GF-D8 (cell line): ENCODE results near the gene TIGD2.
"Not testable (repeated sequence)": the region's sequence is repeated elsewhere in the genome, so short reads cannot be mapped to it uniquely, and the experiment has no call there.

Experiments used
- DNase-seq: peaks from one replicate; lab custom pipeline; 2025; lab: John Stamatoyannopoulos, UW

Gene TIGD2

DNA sequence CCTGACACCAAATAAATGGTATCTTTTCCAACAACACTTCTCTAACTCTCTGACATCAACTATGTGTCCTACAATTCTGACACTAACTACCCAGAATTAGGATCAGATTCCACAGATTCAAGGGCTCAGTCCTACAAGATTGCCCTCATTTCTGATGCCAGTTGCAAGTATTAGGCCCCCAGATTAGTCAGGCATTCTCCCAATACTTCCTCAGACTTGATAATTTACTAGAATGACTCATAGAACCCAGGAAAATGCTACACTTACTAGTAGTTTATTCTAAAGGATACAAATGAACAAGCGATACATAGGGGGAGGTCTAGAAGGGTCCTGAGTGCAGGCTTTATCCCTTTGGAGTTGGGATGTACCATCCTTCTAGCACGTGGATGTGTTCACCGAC lies 8.5 kb downstream of the TIGD2 start:
- no peak for DNase-seq

DNA sequence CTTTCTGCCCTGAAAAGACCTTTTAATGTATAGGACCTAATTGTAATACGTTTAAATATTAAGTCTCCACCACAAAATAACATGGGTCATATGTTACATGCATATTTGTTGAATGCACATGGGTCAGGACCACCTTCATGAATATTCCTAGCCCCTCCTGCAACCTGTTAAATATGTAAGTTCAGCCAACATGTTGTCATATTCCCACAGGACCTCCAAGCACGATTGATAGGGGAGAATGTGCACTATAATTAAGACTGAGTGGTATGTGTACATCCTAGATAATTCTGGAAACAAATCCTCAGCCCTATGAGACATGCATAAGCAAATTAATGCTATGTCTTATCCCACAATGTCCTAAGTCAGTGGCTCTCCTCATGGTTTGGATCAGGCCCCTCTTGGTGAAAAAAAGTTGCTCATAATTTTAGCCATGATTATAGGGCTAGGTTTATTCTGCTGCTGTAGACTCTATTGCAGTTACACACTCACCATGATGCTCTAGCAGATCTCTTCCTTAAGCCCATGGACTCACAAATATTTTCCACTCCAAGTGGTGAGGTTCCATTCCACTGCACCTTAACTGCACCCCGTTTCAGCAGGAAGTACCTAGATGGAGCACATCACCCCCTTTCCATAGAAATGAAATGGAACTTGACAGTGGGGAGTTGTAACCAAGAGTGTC lies 10.2 kb downstream of the TIGD2 start:
- DNase-seq, result no peak

DNA sequence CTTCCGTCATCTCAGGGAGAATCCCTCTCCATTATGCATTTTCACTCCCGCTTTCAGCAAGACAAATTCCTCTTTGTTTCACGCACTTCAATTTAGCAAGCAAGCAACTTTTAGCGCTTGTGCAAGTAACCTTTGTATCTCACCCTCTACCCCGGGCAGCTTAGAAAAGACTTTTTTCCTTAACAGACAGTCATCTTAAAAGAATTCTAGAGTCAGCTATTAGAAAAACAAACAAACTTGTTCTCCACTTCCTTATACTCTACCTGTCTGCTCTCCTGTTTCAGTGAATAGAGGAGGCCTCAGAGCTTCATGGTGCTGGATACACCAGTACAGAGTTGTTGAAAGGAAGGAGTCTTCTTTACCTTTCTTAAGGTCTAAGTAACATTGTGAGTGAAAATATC lies 12.1 kb downstream of the TIGD2 start:
- DNase-seq, result no peak

DNA sequence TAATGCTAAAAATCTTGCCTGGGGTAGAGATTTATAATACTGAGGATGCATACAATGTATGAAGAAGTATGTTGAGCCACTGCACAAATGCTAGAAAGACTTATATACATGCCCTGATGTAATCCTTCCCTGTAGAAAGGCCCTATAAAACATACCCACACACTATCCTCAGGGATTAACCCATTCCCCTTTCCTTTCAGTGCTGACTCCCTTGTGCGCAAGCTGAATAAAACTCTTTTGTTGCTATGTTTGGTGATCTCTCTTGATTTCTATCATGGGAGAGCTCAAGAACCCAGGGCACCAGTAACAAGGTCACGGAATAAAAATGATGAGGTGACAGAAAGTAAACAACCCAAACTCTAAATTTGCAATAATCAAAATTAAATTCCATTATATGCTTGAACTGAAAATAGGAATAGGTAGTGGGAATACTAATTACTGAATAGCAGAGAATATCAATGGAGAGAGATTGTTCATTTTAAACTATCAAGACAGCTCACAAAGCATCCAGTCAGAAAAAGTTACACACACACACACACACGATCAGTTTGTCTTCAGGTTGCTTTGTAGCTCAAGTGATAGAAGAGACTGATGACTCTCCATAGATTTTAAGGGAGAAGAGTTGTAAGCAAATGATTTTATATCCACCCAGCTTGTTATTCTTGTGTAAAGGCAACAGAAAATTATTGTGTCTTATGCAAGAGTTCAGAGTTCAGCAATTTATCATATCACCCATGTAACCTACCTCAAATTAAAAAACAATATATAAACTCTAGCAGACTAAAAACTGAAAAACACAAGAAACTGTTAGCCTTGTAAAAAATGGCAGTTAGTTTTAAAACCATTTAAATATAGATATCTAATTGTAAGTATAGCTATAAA lies 14.8 kb downstream of the TIGD2 start:
- no peak for DNase-seq

DNA sequence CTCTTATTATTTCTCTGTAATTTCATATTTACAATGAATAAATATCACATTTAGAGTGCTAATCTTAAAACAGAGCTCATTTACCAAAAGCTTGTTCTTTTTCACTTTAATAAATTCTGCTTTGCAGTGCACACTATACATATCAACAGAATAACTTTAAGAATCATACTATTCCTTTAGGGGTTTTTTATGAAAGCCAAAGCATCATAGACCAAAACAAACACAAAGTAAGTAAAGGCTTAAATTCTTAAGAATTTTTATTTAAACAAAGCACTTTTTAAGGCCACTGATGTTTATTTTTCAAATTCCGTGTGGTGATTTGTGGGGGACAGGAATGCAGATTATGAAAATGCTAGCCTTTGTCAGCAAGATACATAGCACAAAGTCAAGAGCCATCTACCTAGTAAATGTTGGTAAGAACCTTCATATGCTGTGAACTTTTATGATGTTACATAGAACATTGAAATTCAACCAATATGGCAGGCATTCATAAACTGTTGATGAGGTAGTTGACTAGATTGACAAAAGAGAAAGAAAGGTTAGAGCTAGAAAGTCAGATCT lies 17.8 kb downstream of the TIGD2 start:
- no peak for DNase-seq

DNA sequence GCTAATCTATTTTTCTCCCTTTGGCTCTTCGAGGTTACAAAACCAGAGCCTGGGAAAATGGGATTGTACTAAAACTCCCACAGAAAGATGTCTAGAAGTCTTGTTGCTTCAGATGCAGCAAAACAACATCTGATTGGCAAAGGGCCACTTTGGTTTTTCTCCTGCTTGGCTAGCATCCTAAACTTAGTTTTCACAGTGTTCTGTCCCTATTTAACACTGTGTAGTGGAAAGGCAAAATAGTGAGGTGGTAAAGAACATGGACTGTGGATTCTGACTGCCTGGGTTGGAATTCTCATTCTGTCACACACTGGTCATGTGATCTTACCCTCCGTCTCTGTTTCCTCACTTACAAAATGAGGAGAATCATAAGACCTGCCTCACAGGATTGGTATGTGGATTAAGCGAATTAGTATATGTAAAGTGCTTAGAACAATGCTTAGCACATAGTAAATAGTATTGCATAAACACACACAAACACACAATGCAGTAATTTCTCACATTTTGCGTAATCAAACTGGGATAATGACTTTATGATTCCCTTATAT lies 23.5 kb downstream of the TIGD2 start:
- DNase-seq, result no peak

DNA sequence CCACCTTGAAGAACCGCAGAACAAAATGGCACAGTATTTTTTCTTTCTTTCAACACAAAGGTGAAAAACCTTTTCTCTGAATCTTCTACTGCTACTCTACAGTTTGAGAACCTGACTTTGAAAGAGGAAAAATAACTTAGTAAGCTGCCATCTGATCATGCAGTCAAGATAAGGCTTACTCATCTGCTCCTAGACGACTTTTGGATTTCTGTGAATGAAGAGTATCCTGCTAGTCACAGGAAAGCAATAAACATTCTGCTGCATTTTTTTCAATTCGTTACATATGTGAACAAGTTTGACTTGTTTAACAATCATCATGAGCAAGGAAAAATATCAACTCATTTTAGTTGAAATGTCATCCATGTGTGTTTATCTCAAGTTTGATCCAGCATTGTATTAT lies 25.2 kb downstream of the TIGD2 start:
- DNase-seq, result no peak

DNA sequence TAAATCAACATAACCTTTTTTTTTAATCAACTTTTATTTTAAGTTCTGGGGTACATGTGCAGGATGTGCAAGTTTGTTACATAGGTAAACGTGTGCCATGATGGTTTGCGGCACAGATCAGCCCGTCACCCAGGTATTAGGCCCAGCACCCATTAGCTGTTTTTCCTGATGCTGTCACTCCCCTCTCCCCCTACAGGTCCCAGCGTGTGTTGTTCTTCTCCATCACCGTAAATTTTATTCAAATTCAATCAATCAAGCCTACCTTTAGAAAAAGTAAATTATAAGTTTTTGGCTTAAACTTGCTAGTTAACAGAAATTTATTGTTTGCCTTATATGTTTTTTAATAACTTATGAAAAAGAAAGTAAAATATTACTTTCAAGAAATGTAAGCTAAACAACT lies 25.9 kb downstream of the TIGD2 start:
- no peak for DNase-seq

DNA sequence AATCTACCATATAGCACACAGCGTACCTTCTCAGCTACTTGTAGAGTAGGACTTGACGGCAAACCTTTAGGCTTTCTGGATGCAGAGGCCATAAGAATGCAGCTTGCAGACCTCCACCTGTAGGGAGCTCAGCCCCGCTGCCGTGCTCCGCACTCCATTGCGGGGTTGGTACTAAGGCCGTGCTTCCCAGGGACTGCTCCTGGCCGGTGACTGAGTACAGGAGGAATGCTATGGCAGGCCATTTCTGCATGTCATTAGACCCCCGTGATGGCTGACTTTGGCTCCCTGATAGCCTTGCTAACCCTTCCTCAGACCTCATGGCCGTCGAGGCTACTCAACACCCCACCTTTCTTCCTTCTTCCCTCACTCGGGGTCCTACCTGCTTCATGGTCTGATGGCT lies 26.4 kb downstream of the TIGD2 start:
- DNase-seq, result no peak

DNA sequence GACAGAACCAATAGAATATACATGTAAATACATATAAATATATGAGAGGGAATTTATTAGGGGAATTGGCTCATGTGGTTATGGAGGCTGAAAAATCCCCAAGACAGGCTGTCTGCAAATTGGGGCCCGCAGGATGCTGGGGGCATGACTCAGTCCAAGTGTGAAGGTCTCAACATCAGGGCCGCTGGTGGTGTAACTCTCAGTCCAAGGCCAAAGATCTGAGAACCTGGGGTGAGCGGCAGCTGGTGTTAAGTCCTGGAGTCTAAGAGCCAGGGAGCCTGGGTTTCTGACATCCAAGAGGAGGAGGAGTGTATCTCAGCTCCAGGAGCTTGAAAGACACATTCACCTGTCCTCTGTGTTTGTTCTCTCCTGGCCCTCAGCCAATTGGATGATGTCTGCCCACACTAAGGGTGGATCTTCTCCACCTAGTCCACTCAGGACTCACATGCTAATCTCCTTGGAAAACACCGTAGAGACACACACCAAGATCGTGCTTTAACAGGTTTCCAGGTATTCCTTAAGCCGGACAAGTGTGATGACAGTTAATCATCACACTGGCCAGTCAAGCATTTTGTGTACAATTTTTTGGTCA lies 28.9 kb downstream of the TIGD2 start:
- DNase-seq, result no peak

DNA sequence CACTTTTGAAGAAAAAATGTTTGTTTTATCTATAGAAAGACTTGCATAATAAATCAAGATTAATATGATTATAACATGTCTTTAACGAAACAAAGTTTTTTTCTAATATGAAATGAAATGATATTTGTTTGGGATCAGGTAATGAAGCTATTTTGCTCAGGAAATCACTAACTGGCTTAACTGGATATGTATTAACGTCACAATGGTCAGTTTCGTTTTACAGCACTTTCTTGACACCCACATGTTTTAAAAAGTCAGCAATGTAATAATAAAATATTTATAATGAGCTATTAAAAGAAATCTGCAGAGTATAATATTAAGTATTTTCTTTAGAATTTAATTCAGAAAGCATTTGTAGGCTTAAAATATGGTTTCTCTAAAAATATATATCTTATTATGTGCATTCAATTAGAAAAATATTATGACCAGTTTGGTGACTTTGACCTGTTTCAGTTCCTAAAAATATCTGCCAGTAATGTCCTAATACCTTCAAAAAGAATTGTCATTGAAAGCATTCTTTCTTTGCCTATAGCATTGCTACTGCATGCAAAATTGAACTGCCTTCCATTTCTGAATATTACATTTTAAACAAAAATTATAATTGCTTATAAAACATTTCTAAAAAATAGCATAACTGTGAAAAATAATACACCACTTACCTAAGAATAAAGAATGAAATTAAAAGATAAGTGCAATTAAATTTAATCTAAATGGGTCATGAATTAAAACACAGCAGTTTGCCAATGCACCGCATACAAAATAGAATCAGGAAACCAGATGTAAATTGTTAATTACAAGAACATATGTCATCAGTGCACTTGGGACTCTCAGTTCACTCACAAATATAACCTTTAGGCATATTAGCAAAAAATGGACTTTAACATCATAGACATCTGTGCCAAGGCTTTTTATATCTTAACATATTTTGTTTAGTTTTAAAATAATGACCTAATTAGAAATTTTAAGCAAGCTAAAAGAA lies 31.6 kb downstream of the TIGD2 start:
- no peak for DNase-seq

DNA sequence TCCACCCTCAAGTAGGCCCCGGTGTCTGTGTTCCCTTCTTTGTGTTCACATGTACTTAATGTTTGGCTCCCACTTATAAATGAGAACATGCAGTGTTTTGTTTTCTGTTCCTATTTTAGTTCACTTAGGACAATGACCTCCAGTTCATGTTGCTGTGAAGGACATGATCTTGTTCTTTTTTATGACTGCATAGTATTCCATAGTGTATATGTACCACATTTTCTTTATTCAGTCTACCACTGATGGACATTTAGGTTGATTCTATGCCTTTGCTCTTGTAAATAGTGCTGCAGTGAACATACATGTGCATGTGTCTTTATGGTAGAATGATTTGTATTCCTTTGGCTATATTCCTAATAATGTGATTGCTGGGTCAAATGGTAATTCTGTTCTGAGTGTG lies 33.3 kb downstream of the TIGD2 start:
- not testable (repeated sequence) for DNase-seq

DNA sequence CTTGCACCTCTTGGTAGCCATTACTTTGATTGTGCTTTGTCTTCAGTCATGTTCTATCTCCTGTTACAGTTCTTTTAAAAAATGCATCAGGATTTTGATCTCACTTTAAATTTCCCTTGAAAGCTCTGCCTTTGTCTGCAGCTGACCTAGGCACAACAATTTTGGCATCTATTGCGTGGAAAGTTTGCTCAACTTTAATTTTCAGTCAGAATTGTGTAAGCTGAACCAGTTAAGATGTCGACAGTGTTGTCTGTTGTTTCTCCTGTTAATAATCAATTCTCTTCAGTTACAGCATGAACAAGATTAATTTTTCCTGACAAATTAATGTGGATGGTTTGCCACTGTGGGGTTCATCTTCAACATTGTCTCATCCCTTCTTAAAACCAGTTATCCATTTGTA lies 34.9 kb downstream of the TIGD2 start:
- no peak for DNase-seq

DNA sequence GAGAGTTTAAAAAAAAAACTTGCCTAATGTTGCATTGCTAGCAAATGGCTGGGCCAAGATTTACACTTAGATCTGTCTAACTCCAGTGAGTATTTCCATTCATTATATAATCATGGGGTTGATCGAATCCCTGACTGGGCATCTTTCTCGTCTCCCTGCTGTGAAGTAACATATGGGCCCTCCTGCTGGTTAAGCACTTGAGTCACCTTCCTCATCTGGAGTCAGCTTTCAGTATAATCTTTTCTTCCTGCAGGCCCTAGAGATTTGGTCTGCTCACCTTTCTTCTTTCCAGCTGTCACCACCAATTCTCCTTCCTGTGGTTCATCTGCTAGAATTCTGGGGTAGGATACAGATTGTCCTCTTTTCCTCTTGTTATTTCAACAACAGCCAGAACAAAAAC lies 41.6 kb downstream of the TIGD2 start:
- no peak for DNase-seq

DNA sequence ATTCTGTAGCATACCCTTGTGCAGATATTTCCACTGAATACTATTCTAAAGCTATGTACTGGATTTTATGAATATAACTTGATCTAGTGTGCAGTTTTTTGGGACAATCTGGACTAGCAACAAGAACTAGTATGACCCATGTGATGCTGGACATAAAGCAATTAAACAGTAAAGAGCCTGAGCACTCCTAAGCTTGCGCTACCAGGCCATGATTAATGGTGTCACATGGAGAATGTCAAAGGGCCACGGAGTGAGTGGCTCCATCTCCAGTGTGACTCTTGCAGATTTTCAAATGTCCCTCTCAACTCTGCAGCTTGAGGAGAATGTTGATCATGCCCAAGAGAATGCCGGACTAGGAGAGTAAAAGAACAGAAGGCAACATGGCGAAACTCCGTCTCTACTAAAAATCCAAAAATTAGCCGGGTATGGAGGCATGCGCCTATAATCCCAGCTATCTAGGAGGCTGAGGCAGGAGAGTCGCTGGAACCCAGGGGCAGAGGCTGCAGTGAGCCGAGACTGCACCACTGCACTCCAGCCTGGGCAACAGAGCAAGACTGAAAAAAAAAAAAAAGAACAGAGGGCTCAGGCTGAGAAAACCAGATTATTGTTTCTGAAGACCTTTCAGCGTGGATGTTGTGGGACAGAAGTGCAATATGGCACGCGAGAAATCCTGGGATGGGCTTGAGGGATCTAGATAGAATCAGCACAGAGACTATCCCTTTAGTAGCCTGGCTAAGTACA lies 45.0 kb downstream of the TIGD2 start:
- no peak for DNase-seq

DNA sequence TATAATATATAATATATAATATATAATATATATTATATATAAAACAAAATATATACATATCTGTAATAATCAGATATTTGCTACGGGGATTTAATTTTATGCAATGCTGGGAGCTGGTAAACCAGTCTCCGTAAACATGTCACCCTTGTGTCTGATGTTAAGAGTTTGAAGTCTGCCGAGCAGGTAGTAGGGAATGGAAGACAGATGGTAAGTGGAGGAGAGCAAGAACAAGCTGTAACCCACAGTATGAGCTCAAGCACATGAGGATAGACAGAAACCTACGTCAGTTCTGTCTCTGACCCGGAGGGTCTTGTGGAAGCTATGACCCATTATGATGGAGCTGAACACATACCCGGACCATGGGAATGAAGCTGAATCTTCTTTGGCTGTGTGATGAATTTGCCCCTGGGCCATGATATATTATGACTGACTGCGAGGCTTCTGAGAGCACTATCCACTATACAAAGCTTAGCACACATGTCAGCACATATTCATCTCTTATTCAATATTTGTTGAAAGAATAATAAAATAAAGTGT lies 46.2 kb downstream of the TIGD2 start:
- no peak for DNase-seq

DNA sequence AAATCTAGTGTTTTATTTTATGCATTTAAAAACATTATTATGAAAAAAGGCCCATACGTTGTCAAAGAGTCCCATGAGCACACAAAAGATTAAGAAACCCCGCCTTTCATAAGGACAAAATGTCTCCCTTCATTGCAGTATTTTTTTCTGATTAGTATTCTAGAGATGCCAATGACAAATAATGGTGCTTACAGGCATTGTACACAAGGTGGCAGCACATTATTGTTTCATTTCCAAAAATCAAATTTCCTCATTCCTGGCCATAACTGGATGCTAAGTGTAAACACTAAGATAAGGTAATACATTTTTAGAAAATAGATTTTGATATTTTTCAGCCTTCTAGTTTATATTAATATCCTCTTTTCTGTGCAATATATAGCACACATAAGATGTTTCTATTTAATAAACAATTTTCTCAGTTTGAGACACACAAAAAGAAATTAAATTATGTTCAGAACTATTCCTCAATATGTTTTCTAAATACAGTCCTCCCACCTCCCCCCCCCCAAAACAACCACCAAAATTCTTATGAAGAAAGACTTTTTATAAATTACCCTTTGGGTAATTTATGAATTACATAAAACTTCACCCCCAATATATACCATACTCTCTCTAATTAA lies 47.7 kb downstream of the TIGD2 start:
- DNase-seq, result no peak

DNA sequence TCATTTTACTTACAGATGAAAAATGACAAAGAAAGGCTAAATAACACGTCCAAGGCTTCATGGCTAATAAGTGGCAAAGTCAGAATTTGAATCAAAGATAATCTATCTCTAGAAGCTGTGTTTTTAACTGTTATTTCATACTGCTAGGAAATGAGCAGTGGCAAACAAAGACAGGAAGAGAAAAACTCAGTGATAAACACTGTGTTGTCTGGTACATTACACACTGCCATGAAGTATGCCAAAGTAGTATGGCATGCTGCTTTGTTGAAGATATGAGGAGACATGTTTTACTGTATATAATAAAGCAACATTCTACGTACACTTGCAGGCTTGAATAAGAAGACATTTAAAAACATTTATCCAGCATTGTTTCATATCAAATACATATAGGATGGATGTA lies 49.5 kb downstream of the TIGD2 start:
- DNase-seq, result no peak

DNA sequence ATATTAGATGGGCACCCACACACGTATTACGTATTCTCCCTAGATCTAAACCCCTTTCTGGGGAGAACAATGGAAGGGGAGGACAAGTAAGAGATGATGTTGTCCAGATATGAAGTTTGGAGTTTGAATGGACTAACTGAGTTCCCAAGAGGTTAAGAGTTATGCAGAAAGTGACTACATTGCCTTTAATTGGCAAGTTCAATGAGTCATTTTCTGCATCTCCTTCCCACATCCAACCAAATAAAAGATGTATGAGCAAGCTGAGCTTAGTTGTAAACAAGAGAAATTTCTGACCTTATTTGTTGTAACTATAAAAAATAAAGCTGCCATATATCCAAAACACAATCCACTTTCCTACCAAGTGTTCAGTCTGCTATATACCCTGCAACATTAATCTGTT lies 50.5 kb downstream of the TIGD2 start:
- DNase-seq, result no peak

DNA sequence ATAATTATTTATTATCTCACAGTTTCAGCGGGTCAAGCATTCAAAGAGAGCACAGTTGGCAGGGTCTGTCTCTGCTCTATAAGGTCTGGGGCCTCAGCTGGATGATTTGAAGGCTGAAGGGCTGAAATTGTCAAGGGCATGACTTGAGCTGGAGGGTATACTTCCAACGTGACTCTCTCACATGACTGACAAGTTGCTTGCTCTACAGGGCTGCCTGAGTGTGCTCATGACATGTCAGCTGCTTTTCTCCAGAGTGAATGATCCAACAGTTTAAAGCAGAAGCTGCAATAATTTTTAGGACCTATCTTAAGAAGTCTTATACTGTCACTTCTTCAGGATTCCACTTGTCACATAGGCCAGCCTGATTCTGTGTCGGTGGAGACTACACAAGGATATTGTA lies 51.2 kb downstream of the TIGD2 start:
- no peak for DNase-seq
